Stimulated activated CD8-positive, alpha-beta memory T cell treated with anti-CD3 and anti-CD28 coated beads, Interleukin-7, amount 100 ng/mL, for 4 hours (primary cell): ENCODE results near the gene KISS1R.
"Not testable (repeated sequence)": the region's sequence is repeated elsewhere in the genome, so short reads cannot be mapped to it uniquely, and the experiment has no call there.

ENCODE experiments used
- DNase-seq, 2 donors: peaks; one replicate each; pipeline ENCODE4 v3.0.0-alpha.2; 2020; ENCODE audit warnings: low read depth in 2 of 2

Gene KISS1R

GRCh38 chr19:953445-954271 lies 36.5 kb downstream of the KISS1R start:
- no peak for DNase-seq

- no peak for DNase-seq
Observed at GRCh38 chr19:954272-954671, 37.1 kb downstream of the KISS1R start.

GRCh38 chr19:954672-955494 lies 37.8 kb downstream of the KISS1R start:
- no peak for DNase-seq

- DNase-seq: no peak
Observed at GRCh38 chr19:955803-956765, 39.0 kb downstream of the KISS1R start.

- DNase-seq: no peak
Observed at GRCh38 chr19:956766-957440, 39.8 kb downstream of the KISS1R start.

- DNase-seq: not testable (repeated sequence)
Observed at GRCh38 chr19:957578-957977, 40.4 kb downstream of the KISS1R start.

- DNase-seq: peak in 1 of 2 donors; percentile 29
Observed at GRCh38 chr19:958967-959855, 42.1 kb downstream of the KISS1R start.

GRCh38 chr19:960020-960419 lies 42.9 kb downstream of the KISS1R start:
- no peak for DNase-seq

- no peak for DNase-seq
Observed at GRCh38 chr19:960601-960938, 43.4 kb downstream of the KISS1R start.

GRCh38 chr19:961866-962620 lies 44.9 kb downstream of the KISS1R start:
- DNase-seq: no peak

- DNase-seq: no peak
Observed at GRCh38 chr19:962683-963400, 45.7 kb downstream of the KISS1R start.

GRCh38 chr19:963486-963951 lies 46.4 kb downstream of the KISS1R start:
- DNase-seq: no peak

GRCh38 chr19:964116-964520 lies 47.0 kb downstream of the KISS1R start:
- no peak for DNase-seq

- DNase-seq: no peak
Observed at GRCh38 chr19:964761-965694, 47.9 kb downstream of the KISS1R start.

- no peak for DNase-seq
Observed at GRCh38 chr19:966485-967088, 49.5 kb downstream of the KISS1R start.
